GM18867 (cell line): Measurements from ENCODE around the gene RIN1.
"Not testable (repeated sequence)": the region's sequence is repeated elsewhere in the genome, so short reads cannot be mapped to it uniquely, and the experiment has no call there.

Source experiments
- ATAC-seq: cut with Tn5 transposase; IDR thresholded peaks from one replicate; pipeline ENCODE4 v1.9.1; 2021; ENCODE audit warnings: mild to moderate bottlenecking, moderate library complexity; ENCODE audit not compliant: unreplicated experiment

RIN1 gene

GRCh38 chr11:66321606-66322005 is 14.6 kb downstream of the RIN1 start:
- no peak for ATAC-seq

- not testable (repeated sequence) for ATAC-seq
Measured at GRCh38 chr11:66320748-66321147, 15.5 kb downstream of the RIN1 start.

- not testable (repeated sequence) for ATAC-seq
Measured at GRCh38 chr11:66320289-66320688, 15.9 kb downstream of the RIN1 start.

- ATAC-seq: no peak
Measured at GRCh38 chr11:66318600-66318970, 17.6 kb downstream of the RIN1 start.

GRCh38 chr11:66317723-66318599 is 18.3 kb downstream of the RIN1 start:
- ATAC-seq: no peak

GRCh38 chr11:66317322-66317722 is 18.9 kb downstream of the RIN1 start:
- no peak for ATAC-seq

- no peak for ATAC-seq
Measured at GRCh38 chr11:66316849-66317251, 19.4 kb downstream of the RIN1 start, which contains the start of gene CD248. TSS of gene CD248 (minus strand) at chr11:66317044. CDS start at chr11:66317027, 17 bp downstream.

- ATAC-seq: no peak
Measured at GRCh38 chr11:66315921-66316811, 20.1 kb downstream of the RIN1 start.

- no peak for ATAC-seq
Measured at GRCh38 chr11:66315498-66315885, 20.7 kb downstream of the RIN1 start.

- ATAC-seq: no peak
Measured at GRCh38 chr11:66314561-66315497, 21.4 kb downstream of the RIN1 start.

GRCh38 chr11:66314186-66314501 is 22.1 kb downstream of the RIN1 start:
- ATAC-seq: no peak

- ATAC-seq: no peak
Measured at GRCh38 chr11:66313321-66314185, 22.7 kb downstream of the RIN1 start.

- peak; percentile 52 for ATAC-seq
Measured at GRCh38 chr11:66312549-66313320, 23.5 kb downstream of the RIN1 start.

GRCh38 chr11:66311965-66312548 is 24.2 kb downstream of the RIN1 start:
- ATAC-seq: peak; percentile 68

- no peak for ATAC-seq
Measured at GRCh38 chr11:66311470-66311964, 24.7 kb downstream of the RIN1 start.

GRCh38 chr11:66310803-66311440 is 25.3 kb downstream of the RIN1 start:
- not testable (repeated sequence) for ATAC-seq

- ATAC-seq: no peak
Measured at GRCh38 chr11:66310324-66310723, 25.9 kb downstream of the RIN1 start.

GRCh38 chr11:66309475-66309874 is 26.8 kb downstream of the RIN1 start:
- no peak for ATAC-seq
